Osteocyte (in vitro differentiated cells): Measurements from ENCODE around the gene DHX32. TPM values are rescaled to one million over a fixed set of nuclear protein-coding genes. Genes with fewer than 3 reads are reported as not detected.

ENCODE experiments used
- DNase-seq: peaks from one replicate; pipeline ENCODE4 v3.0.0; 2021; ENCODE audit warnings: mixed read lengths; ENCODE audit not compliant: unreplicated experiment; ENCODE audit errors: extremely low spot score
- H3K27ac Mint-ChIP-seq: one replicate; pipeline ENCODE4 v1.8.0; 2021; ENCODE audit warnings: mild to moderate bottlenecking, mixed read lengths; ENCODE audit not compliant: unreplicated experiment
- H3K27me3 Mint-ChIP-seq: one replicate; pipeline ENCODE4 v1.8.0; 2021; ENCODE audit warnings: mixed read lengths; ENCODE audit not compliant: unreplicated experiment
- H3K36me3 Mint-ChIP-seq: one replicate; pipeline ENCODE4 v1.8.0; 2021; ENCODE audit warnings: mixed read lengths; ENCODE audit not compliant: unreplicated experiment
- H3K4me1 Mint-ChIP-seq: one replicate; pipeline ENCODE4 v1.8.0; 2021; ENCODE audit warnings: mixed read lengths; ENCODE audit not compliant: unreplicated experiment
- H3K4me3 Mint-ChIP-seq: one replicate; pipeline ENCODE4 v1.8.0; 2021; ENCODE audit warnings: mild to moderate bottlenecking, moderate library complexity, mixed read lengths; ENCODE audit not compliant: unreplicated experiment
- H3K9me3 Mint-ChIP-seq: one replicate; pipeline ENCODE4 v1.8.0; 2021; ENCODE audit warnings: mixed read lengths; ENCODE audit not compliant: unreplicated experiment
- CTCF ChIP-seq: fragments of 200-600 bp; sonication (generic); IDR thresholded peaks from 2 replicates; pipeline ENCODE4 v1.5.0; 2021; ENCODE audit warnings: antibody characterized with exemption, mild to moderate bottlenecking, moderate library complexity
- total RNA-seq: library from RNA; stranded (reverse); gene quantifications from 2 replicates; pipeline ENCODE4 v1.2.1, GENCODE V29; 2021

Gene DHX32
- total RNA-seq, 1 donor from 2014 or later, result 30.8 TPM

- peaks cover 12% of the 10 kb centered on the region for H3K4me1 Mint-ChIP-seq
- H3K27me3 Mint-ChIP-seq, result no peaks in the 10 kb centered on the region
- H3K9me3 Mint-ChIP-seq, result no peaks in the 10 kb centered on the region
- H3K4me3 Mint-ChIP-seq, result no peak overlapping the region
- no peak for DNase-seq
- no peak overlapping the region for H3K27ac Mint-ChIP-seq
- TF ChIP-seq CTCF, result no peak
- H3K36me3 Mint-ChIP-seq, result peaks cover 59% of the 10 kb centered on the region
These were observed 42.1 kb downstream of the DHX32 start for GRCh38 chr10:125838802-125839575.

- Mint-ChIP-seq H3K27ac (no peak overlapping the region), H3K9me3 (no peaks in the 10 kb centered on the region), H3K36me3 (peaks cover 66% of the 10 kb centered on the region), H3K4me3 (no peak overlapping the region), H3K27me3 (no peaks in the 10 kb centered on the region), H3K4me1 (peaks cover 12% of the 10 kb centered on the region)
- TF ChIP-seq CTCF, result no peak
- DNase-seq, result no peak
These were observed 44.3 kb downstream of the DHX32 start for GRCh38 chr10:125836746-125837145.

- Mint-ChIP-seq H3K9me3 (no peaks in the 10 kb centered on the region), H3K4me3 (no peak overlapping the region), H3K27me3 (no peaks in the 10 kb centered on the region), H3K4me1 (no peaks in the 10 kb centered on the region), H3K27ac (no peak overlapping the region), H3K36me3 (peaks cover 40% of the 10 kb centered on the region)
- TF ChIP-seq CTCF, result no peak
- DNase-seq, result no peak
These were observed 52.8 kb downstream of the DHX32 start for GRCh38 chr10:125828311-125828710.

- no peak for TF ChIP-seq CTCF
- Mint-ChIP-seq H3K4me3 (no peak overlapping the region), H3K4me1 (peaks cover 2% of the 10 kb centered on the region), H3K9me3 (no peaks in the 10 kb centered on the region), H3K36me3 (peaks cover 37% of the 10 kb centered on the region), H3K27me3 (no peaks in the 10 kb centered on the region), H3K27ac (no peak overlapping the region)
- DNase-seq, result no peak
These were observed 54.0 kb downstream of the DHX32 start for GRCh38 chr10:125827133-125827532.

GRCh38 chr10:125824736-125825135, 56.4 kb downstream of the DHX32 start:
- TF ChIP-seq CTCF, result no peak
- Mint-ChIP-seq H3K27ac (no peak overlapping the region), H3K4me1 (peaks cover 13% of the 10 kb centered on the region), H3K36me3 (peaks cover 25% of the 10 kb centered on the region), H3K9me3 (no peaks in the 10 kb centered on the region), H3K27me3 (no peaks in the 10 kb centered on the region), H3K4me3 (no peak overlapping the region)
- DNase-seq, result no peak
